PC-9 (cell line): Measurements from ENCODE around the gene ZNF385B. TPM values are rescaled to one million over a fixed set of nuclear protein-coding genes. Genes with fewer than 3 reads are reported as not detected.

Experiments
- BruUV-seq: library from RNA; stranded (reverse); fragments of 400-500 nt; replicated peaks from 2 replicates; lab custom pipeline; 2021; lab: Mats Ljungman, UMichigan
- CTCF ChIA-PET: fragments of 300-600 bp; sonication (Branson Sonifier 250); formaldehyde crosslinking; loops from one replicate; lab custom pipeline; 2022; ENCODE audit warnings: antibody characterized with exemption; lab: Charles Lee
- POLR2A ChIA-PET: fragments of 300-600 bp; sonication (Branson Sonifier 250); formaldehyde crosslinking; loops from one replicate; lab custom pipeline; 2022; ENCODE audit warnings: antibody characterized with exemption; ENCODE audit not compliant: unreplicated experiment; lab: Charles Lee
- DNase-seq, 2 experiments: peaks; one replicate each; pipeline versions ENCODE4 v3.0.0 to v3.0.0-alpha.2; 2015 to 2022; ENCODE audit warnings: mixed read lengths in 1 of 2
- H2AFZ ChIP-seq: fragments of 200-600 bp; sonication (generic); 2 replicates; pipeline ENCODE4 v1.8.1; 2017; ENCODE audit warnings: antibody characterized with exemption
- H3F3A ChIP-seq: fragments of 200-600 bp; sonication (generic); 2 replicates; pipeline ENCODE4 v1.8.1; 2017; ENCODE audit warnings: antibody characterized with exemption, mild to moderate bottlenecking, low read depth; ENCODE audit not compliant: insufficient read depth
- H3K27ac ChIP-seq: fragments of 200-600 bp; sonication (generic); 2 replicates; pipeline ENCODE4 v1.6.1; 2016; ENCODE audit warnings: mixed run types
- H3K27me3 ChIP-seq: fragments of 200-600 bp; sonication (generic); 2 replicates; pipeline ENCODE4 v1.6.1; 2016; ENCODE audit warnings: low read depth, mixed run types; ENCODE audit not compliant: insufficient read depth
- H3K36me3 ChIP-seq: fragments of 200-600 bp; sonication (generic); 2 replicates; pipeline ENCODE4 v1.6.1; 2016; ENCODE audit warnings: low read depth, mixed run types
- H3K4me1 ChIP-seq: fragments of 200-600 bp; sonication (generic); replicated peaks from 2 replicates; pipeline ENCODE4 v1.6.1; 2016; ENCODE audit warnings: mixed run types; ENCODE audit not compliant: insufficient read depth
- H3K4me2 ChIP-seq: fragments of 200-600 bp; sonication (generic); 2 replicates; pipeline ENCODE4 v1.6.1; 2017; ENCODE audit warnings: mixed run types
- H3K4me3 ChIP-seq: fragments of 200-600 bp; sonication (generic); 2 replicates; pipeline ENCODE4 v1.6.1; 2016; ENCODE audit warnings: mixed run types
- H3K79me2 ChIP-seq: fragments of 200-600 bp; sonication (generic); 2 replicates; pipeline ENCODE4 v1.6.1; 2017; ENCODE audit warnings: low read depth, mixed run types
- H3K9me2 ChIP-seq: fragments of 200-600 bp; sonication (generic); 2 replicates; pipeline ENCODE4 v1.8.1; 2017; ENCODE audit warnings: mild to moderate bottlenecking; ENCODE audit not compliant: insufficient read depth
- H3K9me3 ChIP-seq: fragments of 200-600 bp; sonication (generic); 2 replicates; pipeline ENCODE4 v1.8.1; 2016; ENCODE audit warnings: low read depth; ENCODE audit not compliant: insufficient read depth
- H4K20me1 ChIP-seq: fragments of 200-600 bp; sonication (generic); 2 replicates; pipeline ENCODE4 v1.8.1; 2017; ENCODE audit not compliant: insufficient read depth
- EZH2 ChIP-seq: fragments of 200-600 bp; sonication (generic); IDR thresholded peaks from 2 replicates; pipeline ENCODE4 v1.8.0; 2017; ENCODE audit warnings: antibody characterized with exemption, low read depth
- intact Hi-C: fragments of 100-400 bp; cut with micrococcal nuclease; formaldehyde crosslinking; loops from one replicate; pipeline ENCODE4 v1.10.0; 2022; ENCODE audit not compliant: unreplicated experiment
- total RNA-seq: library from RNA; stranded (reverse); gene quantifications from 2 replicates; pipeline ENCODE4 v1.2.3, GENCODE V29; 2021
- TF ChIP-seq, protein P1 (sequence below): fragments of 200-600 bp; sonication (generic); conservative IDR thresholded peaks from 2 replicates; pipeline ENCODE4 v1.6.1; 2017; ENCODE audit warnings: mixed run types, antibody characterized with exemption, mild to moderate bottlenecking, moderate library complexity

The ZNF385B gene
- total RNA-seq, 1 experiment from 2014 or later: 4.1 TPM

DNA sequence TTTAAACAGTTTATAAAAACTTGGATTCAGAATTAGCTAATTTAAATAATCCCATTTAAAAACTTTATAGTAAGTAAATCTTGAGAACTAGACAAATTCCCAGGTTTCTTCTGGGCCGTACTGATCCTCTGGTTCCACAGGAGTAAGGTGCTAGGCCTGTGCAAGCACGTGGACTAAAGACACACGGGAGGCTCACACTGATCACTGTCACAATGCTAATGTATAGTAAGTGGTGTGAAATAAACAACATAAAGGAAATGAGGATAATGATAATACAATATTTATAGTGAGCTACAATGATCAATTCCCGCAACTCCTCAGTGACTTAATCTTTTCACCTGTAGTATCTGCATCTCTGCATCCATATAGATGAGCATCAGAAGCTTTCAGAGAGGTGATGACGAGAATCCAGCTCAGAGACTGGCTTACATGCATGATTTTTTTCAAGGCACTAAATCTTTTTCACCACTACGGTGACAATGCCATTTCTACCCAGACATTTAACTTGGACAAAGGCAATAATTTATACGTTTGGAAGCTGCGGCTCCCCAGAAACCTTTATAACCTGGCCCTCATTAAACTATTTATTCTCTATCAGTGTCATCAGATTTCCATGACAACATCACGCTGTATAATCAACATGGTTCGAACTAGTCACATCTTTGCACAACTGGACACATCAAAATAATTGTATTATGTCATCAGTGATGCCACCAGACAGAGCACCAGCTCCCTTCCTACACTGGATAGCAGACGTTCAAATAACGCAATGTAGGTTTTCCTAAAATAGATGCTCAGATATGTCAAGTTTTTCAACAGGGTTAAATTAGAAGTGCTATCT lies 196.2 kb downstream of the ZNF385B start:
- POLR2A ChIA-PET: no interaction called here
- Histone ChIP-seq H3K4me1 (no peaks in the 10 kb centered on the region), H4K20me1 (no peaks in the 10 kb centered on the region), H3K79me2 (no peaks in the 10 kb centered on the region), H3K27ac (no peak overlapping the region), H3F3A (no peaks in the 10 kb centered on the region), H3K36me3 (no peaks in the 10 kb centered on the region), H3K9me3 (no peaks in the 10 kb centered on the region), H3K4me2 (no peak overlapping the region), H3K9me2 (no peaks in the 10 kb centered on the region), H2AFZ (peak overlapping the region; percentile 32; the same call in 1 of the 2 replicates), H3K4me3 (no peak overlapping the region), H3K27me3 (no peaks in the 10 kb centered on the region)
- no peak for DNase-seq
- CTCF ChIA-PET: no interaction called here
- no TSS peak for BruUV-seq
- TF ChIP-seq, protein P1, sequence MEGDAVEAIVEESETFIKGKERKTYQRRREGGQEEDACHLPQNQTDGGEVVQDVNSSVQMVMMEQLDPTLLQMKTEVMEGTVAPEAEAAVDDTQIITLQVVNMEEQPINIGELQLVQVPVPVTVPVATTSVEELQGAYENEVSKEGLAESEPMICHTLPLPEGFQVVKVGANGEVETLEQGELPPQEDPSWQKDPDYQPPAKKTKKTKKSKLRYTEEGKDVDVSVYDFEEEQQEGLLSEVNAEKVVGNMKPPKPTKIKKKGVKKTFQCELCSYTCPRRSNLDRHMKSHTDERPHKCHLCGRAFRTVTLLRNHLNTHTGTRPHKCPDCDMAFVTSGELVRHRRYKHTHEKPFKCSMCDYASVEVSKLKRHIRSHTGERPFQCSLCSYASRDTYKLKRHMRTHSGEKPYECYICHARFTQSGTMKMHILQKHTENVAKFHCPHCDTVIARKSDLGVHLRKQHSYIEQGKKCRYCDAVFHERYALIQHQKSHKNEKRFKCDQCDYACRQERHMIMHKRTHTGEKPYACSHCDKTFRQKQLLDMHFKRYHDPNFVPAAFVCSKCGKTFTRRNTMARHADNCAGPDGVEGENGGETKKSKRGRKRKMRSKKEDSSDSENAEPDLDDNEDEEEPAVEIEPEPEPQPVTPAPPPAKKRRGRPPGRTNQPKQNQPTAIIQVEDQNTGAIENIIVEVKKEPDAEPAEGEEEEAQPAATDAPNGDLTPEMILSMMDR: no peak
- TF ChIP-seq EZH2: no peak
- intact Hi-C loops: no loop called here

GRCh38 chr2:179661986-179662385 lies 199.4 kb downstream of the ZNF385B start:
- intact Hi-C loops: no loop called here
- CTCF ChIA-PET: no interaction called here
- H2AFZ ChIP-seq: no peak overlapping the region
- no peak for TF ChIP-seq EZH2
- TF ChIP-seq, protein P1: no peak
- H3K79me2 ChIP-seq: no peaks in the 10 kb centered on the region
- no peaks in the 10 kb centered on the region for H3K9me2 ChIP-seq
- no peak for DNase-seq
- no peak overlapping the region for H3K4me3 ChIP-seq
- H4K20me1 ChIP-seq: no peaks in the 10 kb centered on the region
- H3F3A ChIP-seq: no peaks in the 10 kb centered on the region
- no peaks in the 10 kb centered on the region for H3K36me3 ChIP-seq
- no peaks in the 10 kb centered on the region for H3K27me3 ChIP-seq
- no peaks in the 10 kb centered on the region for H3K9me3 ChIP-seq
- no peaks in the 10 kb centered on the region for H3K4me1 ChIP-seq
- H3K4me2 ChIP-seq: no peak overlapping the region
- BruUV-seq: no TSS peak
- no peak overlapping the region for H3K27ac ChIP-seq
- POLR2A ChIA-PET: interaction anchor here (0.6 kb wide), 1 partner anchor 531 kb away, joined by 3 read pairs; no protein-coding TSS in a partner anchor

DNA sequence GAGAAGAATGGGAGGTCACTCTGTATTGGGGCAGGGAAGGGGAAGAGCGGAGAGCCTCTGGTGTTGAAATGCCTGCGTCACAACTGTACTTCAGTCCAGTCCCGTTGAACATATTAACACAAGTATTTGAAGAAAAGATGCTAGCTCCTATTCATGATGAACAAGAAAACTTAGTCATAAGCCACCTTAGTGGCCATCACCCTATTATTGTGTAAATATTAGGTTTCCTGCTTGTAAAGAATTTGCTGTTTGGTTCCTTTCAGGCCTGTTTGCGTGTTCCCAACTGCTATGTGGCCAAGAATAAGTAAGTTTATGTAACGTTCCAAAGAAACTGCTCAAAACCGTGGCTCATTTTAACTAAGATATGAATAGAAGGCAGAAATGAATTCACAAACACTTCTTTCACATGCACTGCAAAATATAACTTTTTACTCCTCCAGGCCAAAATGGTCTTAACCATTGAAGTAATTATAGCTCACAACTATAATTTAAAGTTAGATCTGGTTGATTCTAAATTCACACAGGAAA lies 204.3 kb downstream of the ZNF385B start:
- Histone ChIP-seq H3K27ac (no peak overlapping the region), H3K9me3 (no peaks in the 10 kb centered on the region), H3K36me3 (no peaks in the 10 kb centered on the region), H2AFZ (no peak overlapping the region), H3K9me2 (0 out of 2 replicates have a peak, but pooled peaks cover 1% of the 10 kb centered on the region), H3K27me3 (no peaks in the 10 kb centered on the region), H3K4me2 (no peak overlapping the region), H4K20me1 (no peaks in the 10 kb centered on the region), H3F3A (no peaks in the 10 kb centered on the region), H3K4me3 (no peak overlapping the region), H3K4me1 (no peaks in the 10 kb centered on the region), H3K79me2 (no peaks in the 10 kb centered on the region)
- no peak for DNase-seq
- TF ChIP-seq, protein P1: no peak
- TF ChIP-seq EZH2: no peak
- ChIA-PET CTCF (no interaction called here), POLR2A (no interaction called here)
- intact Hi-C loops: no loop called here
- no TSS peak for BruUV-seq
